ENCODE data around the gene GOLGA6L10.

The GOLGA6L10 gene

DNA sequence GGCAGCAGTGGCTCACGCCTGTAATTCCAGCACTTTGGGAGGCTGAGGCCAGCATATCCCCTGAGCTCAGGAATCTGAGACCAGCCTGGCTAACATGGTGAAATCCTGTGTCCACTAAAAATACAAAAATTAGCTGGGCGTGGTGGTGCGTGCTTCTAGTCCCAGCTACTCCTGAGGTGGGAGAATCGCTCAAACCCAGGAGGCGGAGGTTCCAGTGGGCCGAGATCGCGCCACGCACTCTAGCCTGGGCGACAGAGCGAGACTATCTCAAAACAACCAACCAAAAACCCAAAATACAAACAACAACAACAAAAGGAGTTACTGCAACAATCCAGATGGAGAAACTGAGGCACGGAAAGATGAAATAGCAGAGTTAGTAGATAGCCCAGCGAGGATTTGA, 51.2 kb downstream of the GOLGA6L10 start:
- no peak for DNase-seq

DNA sequence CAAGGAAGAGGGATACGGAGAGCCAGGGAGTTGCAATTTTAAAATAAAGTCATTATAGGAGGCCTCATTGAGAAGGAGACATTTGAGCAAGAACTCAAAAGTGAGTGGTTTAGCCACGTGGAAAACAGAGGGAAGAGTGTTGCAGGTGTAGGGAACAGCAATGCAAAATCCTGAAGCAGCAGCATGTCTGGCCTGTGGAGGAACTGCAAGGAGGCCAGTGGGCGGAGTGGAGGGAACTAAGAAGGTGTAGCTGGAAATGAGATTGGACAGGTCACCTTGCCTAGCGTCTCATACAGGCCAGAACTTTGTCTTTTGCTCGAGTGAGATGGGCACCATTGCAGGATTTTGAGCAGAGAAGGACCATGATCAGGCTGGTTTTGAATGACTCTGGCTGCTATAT, 51.7 kb downstream of the GOLGA6L10 start:
- DNase-seq = no peak

DNA sequence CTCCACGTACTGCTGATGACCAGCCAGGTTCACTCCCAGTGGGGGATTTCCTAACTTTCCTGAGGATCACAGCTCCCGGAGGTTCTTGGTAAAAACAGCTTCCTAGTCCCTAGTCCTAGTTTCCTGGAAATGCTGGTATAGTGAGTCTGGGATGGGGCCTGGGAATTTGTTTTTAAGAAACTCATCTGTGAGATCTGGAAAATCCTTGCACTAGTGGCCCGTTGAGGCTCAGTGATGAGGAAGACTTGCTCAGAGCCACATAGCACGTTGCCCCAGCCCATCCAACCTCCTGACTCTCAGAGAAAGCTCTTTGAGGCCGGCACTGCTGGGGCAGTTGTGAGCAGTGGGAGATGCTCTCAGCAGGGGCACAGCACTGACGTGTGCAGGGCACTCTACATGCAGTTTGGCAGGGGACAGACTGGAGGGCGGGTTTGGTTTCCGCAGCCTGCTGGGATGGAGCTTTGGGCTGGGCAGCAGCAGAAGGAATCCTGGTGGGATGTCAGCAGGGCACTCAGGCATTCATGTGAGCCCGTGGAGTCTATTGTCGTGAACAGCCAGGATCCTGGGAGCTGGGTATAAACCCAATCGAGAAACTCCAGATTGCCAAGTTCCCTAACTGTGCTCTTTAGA, 55.1 kb downstream of the GOLGA6L10 start:
- DNase-seq = no peak

DNA sequence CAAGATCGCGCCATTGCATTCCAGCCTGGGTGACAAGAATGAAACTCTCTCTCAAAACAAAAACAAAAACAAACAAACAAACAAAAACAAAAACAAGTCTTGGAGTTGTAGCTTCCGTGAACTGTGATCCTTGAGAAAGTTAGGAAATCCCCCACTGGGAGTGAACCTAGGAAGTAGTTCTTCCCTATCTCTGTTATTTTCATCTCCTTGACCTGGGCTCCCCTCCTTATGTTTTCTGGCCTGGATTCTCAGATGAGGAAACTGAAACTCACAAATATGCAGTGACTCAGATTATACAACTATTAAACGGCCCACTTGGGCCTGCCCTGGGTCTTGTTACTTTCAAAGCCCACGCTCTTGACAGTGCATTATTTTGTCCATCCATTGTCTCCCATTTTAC, 57.0 kb downstream of the GOLGA6L10 start:
- no peak for DNase-seq
